Measurements from ENCODE around the gene CACNA1E.

The CACNA1E gene

GRCh38 chr1:181493885-181494284 is 10.6 kb downstream of the CACNA1E start:
- no peak for TF ChIP-seq CTCF (IDR thresholded peaks at IDR 0.05; ENCODE audit: low read depth, low read length)

GRCh38 chr1:181496759-181497158 is 13.4 kb downstream of the CACNA1E start:
- no peak overlapping the region for H3K4me3 ChIP-seq (ENCODE audit: low read depth, low read length)
- TF ChIP-seq CTCF (IDR thresholded peaks at IDR 0.05; ENCODE audit: low read depth, low read length) = no peak

More at GRCh38 chr1:181493885-181494284, 10.6 kb downstream of the CACNA1E start:
- H3K4me3 ChIP-seq (ENCODE audit: low read depth, low read length) = no peak overlapping the region

- TF ChIP-seq CTCF (IDR thresholded peaks at IDR 0.05; ENCODE audit: low read depth, low read length) = no peak
- no peak overlapping the region for H3K4me3 ChIP-seq (ENCODE audit: low read depth, low read length)
These were observed 14.6 kb downstream of the CACNA1E start for GRCh38 chr1:181497870-181498269.

GRCh38 chr1:181499825-181500224 is 16.5 kb downstream of the CACNA1E start:
- no peak overlapping the region for H3K4me3 ChIP-seq (ENCODE audit: low read depth, low read length)
- TF ChIP-seq CTCF (IDR thresholded peaks at IDR 0.05; ENCODE audit: low read depth, low read length) = no peak

GRCh38 chr1:181500636-181501035 is 17.3 kb downstream of the CACNA1E start:
- no peak overlapping the region for H3K4me3 ChIP-seq (ENCODE audit: low read depth, low read length)
- no peak for TF ChIP-seq CTCF (IDR thresholded peaks at IDR 0.05; ENCODE audit: low read depth, low read length)

GRCh38 chr1:181501612-181502011 is 18.3 kb downstream of the CACNA1E start:
- H3K4me3 ChIP-seq (ENCODE audit: low read depth, low read length) = no peak overlapping the region
- no peak for TF ChIP-seq CTCF (IDR thresholded peaks at IDR 0.05; ENCODE audit: low read depth, low read length)

GRCh38 chr1:181503171-181503810 is 20.0 kb downstream of the CACNA1E start:
- H3K4me3 ChIP-seq (ENCODE audit: low read depth, low read length) = no peak overlapping the region
- no peak for TF ChIP-seq CTCF (IDR thresholded peaks at IDR 0.05; ENCODE audit: low read depth, low read length)

All from WI38 (cell line).